ENCODE data around the gene BET1.
"Not testable (repeated sequence)": the region's sequence is repeated elsewhere in the genome, so short reads cannot be mapped to it uniquely, and the experiment has no call there.

GRCh38 chr7:94026619-94027018, 22.5 kb upstream of the BET1 start:
- TF ChIP-seq, protein P1, sequence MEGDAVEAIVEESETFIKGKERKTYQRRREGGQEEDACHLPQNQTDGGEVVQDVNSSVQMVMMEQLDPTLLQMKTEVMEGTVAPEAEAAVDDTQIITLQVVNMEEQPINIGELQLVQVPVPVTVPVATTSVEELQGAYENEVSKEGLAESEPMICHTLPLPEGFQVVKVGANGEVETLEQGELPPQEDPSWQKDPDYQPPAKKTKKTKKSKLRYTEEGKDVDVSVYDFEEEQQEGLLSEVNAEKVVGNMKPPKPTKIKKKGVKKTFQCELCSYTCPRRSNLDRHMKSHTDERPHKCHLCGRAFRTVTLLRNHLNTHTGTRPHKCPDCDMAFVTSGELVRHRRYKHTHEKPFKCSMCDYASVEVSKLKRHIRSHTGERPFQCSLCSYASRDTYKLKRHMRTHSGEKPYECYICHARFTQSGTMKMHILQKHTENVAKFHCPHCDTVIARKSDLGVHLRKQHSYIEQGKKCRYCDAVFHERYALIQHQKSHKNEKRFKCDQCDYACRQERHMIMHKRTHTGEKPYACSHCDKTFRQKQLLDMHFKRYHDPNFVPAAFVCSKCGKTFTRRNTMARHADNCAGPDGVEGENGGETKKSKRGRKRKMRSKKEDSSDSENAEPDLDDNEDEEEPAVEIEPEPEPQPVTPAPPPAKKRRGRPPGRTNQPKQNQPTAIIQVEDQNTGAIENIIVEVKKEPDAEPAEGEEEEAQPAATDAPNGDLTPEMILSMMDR (IDR thresholded peaks at IDR 0.05) = not testable (repeated sequence)
- TF ChIP-seq POLR2A (IDR thresholded peaks at IDR 0.05) = not testable (repeated sequence)
